G401.6 (cell line): ENCODE results near the gene LRRC63.
"Not testable (repeated sequence)": the region's sequence is repeated elsewhere in the genome, so short reads cannot be mapped to it uniquely, and the experiment has no call there.

ENCODE experiments used
- FAIRE-seq: peaks from 2 replicates; lab custom pipeline; 2012; peaks lifted over from hg19 to GRCh38; lab: Jason Lieb, UNC

The LRRC63 gene

GRCh38 chr13:46211483-46212351 lies at the start of gene LRRC63:
Gene LRRC63, plus strand, starts transcription at chr13:46211928. Its CDS starts 1,107 bp downstream, at chr13:46213035.
- FAIRE-seq: no peak

GRCh38 chr13:46162741-46163140 lies 49.0 kb upstream of the LRRC63 start:
- not testable (repeated sequence) for FAIRE-seq

- FAIRE-seq: no peak
Measured at GRCh38 chr13:46164661-46165060, 47.1 kb upstream of the LRRC63 start.

- FAIRE-seq: no peak
Measured at GRCh38 chr13:46165485-46166223, 46.1 kb upstream of the LRRC63 start.

GRCh38 chr13:46166224-46166584 lies 45.5 kb upstream of the LRRC63 start:
- no peak for FAIRE-seq

GRCh38 chr13:46166947-46167610 lies 44.6 kb upstream of the LRRC63 start:
- no peak for FAIRE-seq

GRCh38 chr13:46168341-46168740 lies 43.4 kb upstream of the LRRC63 start:
- FAIRE-seq: no peak

GRCh38 chr13:46168783-46169182 lies 42.9 kb upstream of the LRRC63 start:
- no peak for FAIRE-seq

GRCh38 chr13:46169758-46170157 lies 42.0 kb upstream of the LRRC63 start:
- FAIRE-seq: no peak

GRCh38 chr13:46170268-46170667 lies 41.5 kb upstream of the LRRC63 start:
- FAIRE-seq: no peak

GRCh38 chr13:46170687-46171086 lies 41.0 kb upstream of the LRRC63 start:
- FAIRE-seq: no peak

- FAIRE-seq: no peak
Measured at GRCh38 chr13:46171217-46171616, 40.5 kb upstream of the LRRC63 start.

- FAIRE-seq: no peak
Measured at GRCh38 chr13:46171739-46172138, 40.0 kb upstream of the LRRC63 start.

- no peak for FAIRE-seq
Measured at GRCh38 chr13:46172531-46172991, 39.2 kb upstream of the LRRC63 start.

GRCh38 chr13:46173656-46174055 lies 38.1 kb upstream of the LRRC63 start:
- no peak for FAIRE-seq

GRCh38 chr13:46176756-46177155 lies 35.0 kb upstream of the LRRC63 start:
- no peak for FAIRE-seq

- FAIRE-seq: no peak
Measured at GRCh38 chr13:46178143-46178542, 33.6 kb upstream of the LRRC63 start.

- no peak for FAIRE-seq
Measured at GRCh38 chr13:46178821-46179220, 32.9 kb upstream of the LRRC63 start.

GRCh38 chr13:46179491-46179908 lies 32.2 kb upstream of the LRRC63 start:
- no peak for FAIRE-seq

GRCh38 chr13:46179969-46180763 lies 31.6 kb upstream of the LRRC63 start:
- no peak for FAIRE-seq

GRCh38 chr13:46181377-46181839 lies 30.3 kb upstream of the LRRC63 start:
- FAIRE-seq: no peak
